DND-41 (cell line): ENCODE measurements around the gene JUP.

ENCODE experiments used
- CTCF ChIP-seq: IDR thresholded peaks from 2 replicates; pipeline ENCODE4 v1.5.1; 2012; ENCODE audit warnings: borderline replicate concordance, low read length, moderate library complexity, mild to moderate bottlenecking; ENCODE audit not compliant: poor library complexity, severe bottlenecking; ENCODE audit errors: extremely low read depth
- EZH2 ChIP-seq: IDR thresholded peaks from 3 replicates; pipeline ENCODE4 v1.6.1; 2012; ENCODE audit warnings: borderline replicate concordance, low read depth, mild to moderate bottlenecking, moderate library complexity, low read length, inconsistent platforms; ENCODE audit not compliant: severe bottlenecking

DNA sequence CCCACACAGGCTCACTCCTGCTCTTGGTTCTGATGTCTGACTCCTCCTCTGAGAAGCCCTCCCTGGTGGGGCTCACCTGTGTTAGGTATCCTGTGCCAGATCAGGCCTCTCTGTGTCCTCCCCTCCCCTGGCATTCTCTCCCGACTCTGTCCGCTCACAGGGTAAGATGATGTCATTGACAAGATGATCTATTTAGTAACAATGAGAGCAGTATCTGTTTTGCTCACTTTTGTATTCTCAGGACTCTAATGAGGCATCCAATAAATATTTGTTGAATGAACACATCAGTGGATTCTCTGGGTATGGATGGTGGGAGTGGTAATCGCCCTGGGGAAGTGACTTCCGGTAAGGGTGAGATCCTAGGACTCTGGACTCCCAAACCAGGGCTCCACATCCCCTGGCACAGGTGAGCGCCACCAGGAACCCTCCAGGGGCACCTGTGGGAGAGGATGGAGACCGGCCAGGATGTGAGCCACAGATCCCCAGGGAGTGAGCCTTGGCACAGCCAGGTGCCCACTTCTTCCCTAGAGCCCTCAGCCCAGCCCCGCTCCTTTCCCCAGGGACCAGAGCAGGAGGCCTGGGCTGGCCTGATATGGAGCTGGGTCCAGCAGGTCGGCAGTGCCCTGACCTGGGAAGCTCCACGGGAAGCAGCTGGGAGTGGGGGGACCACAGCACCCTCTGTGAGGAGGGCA, 46.7 kb downstream of the JUP start:
- no peak for TF ChIP-seq CTCF
- no peak for TF ChIP-seq EZH2
